ENCODE results near the gene FGF3.

FGF3 gene

DNA sequence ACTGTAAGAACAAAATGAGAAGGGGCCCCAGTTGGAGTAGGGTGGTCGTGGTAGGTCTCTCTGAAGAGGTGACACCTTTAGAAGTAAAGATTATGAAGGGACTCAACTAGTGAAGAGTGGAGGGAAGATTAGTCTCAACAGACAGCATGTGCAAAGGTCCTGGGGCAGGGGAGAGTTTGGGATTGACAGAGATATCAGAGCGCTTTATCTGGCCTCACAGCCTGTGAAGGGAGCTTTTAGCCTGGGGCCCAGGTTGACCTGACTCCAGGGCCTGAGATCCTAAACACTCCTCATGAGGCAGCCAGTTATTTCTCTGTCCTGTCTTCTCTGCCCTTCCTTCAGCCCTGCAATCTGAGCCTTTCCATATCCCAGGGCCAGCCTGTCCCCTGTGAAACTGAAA, 16.2 kb downstream of the FGF3 start:
- no peak for TF ChIP-seq CTCF (IDR thresholded peaks at IDR 0.05; ENCODE audit: low read depth, low read length)
- no peak overlapping the region for H3K4me3 ChIP-seq (ENCODE audit: low read depth, low read length)

DNA sequence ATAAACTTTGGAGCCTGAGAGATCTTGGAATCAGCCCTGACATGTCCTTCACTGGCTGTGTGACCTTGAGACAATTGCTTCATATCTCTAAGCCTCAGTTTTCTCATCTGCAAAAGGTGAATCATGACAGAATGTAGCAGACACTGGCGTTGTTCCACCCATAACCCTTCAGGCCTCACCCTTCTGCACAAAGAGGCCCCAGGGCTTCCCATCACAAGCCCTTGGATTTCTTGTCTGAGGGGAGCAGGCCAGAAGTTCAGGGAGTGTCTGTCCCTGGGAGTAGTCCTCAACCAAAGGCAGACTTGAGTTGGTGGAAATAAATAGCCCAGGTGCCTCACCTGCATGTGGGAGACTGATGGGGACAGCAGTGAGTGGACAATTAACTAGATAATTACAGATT, 16.6 kb downstream of the FGF3 start:
- H3K4me3 ChIP-seq (ENCODE audit: low read depth, low read length) = no peak overlapping the region
- TF ChIP-seq CTCF (IDR thresholded peaks at IDR 0.05; ENCODE audit: low read depth, low read length) = no peak

DNA sequence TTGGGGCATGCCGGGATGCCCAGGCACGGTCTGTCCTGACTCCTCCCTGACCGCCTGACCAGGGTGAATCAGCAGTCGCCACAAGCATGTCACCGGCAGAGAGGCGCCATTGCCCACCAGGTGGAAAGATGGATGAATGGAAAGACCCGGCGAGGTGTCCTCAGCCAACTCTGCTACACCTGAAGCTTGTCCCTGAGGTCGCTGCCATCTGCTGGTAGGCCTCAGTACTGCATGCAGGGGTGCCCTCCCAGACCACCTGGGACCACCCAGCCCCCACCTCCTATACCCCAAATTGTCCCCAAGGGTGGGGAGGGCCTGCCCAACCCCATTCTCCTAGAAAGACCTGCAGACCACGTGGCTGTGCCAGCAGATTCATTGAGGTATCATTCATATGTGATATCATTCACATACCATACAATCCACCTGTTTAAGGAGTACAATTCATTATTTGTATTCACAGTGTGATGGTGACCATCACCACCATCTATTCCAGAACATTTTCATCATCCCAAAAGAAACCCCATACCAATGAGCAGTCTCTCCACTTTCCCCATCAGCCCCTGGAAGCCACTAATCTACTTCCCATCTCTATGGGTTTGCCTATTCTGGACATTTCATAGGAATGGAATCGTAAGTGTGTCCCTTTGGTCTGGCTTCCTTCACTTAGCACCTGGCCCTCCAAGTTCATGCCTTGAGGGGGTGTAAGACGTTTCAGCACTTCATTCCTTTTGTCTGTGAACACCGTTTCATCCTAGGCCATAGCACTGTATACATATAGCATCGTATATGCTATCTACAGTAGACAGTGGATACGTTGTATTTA, 17.5 kb downstream of the FGF3 start:
- H3K4me3 ChIP-seq (ENCODE audit: low read depth, low read length) = no peak overlapping the region
- TF ChIP-seq CTCF (IDR thresholded peaks at IDR 0.05; ENCODE audit: low read depth, low read length) = peak; percentile 98

DNA sequence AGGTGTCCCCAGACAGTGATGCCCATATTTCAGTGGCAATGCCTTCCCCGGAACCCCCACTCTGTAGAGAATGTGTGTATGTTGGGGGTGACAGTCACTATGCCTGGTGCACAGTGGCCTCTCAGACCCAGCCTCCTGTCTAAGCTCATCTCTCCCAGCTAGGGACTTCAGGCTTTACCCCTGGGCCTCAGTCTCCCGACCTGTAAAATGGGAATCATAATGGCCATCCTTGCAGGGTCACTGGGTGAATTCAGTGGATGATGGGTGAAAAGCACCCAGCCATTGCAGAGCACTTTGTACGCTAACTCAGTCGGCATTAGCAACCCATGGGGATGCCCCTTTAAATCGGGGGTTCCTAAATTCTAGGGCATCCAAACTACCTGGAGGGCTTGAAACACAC, 18.9 kb downstream of the FGF3 start:
- no peak for TF ChIP-seq CTCF (IDR thresholded peaks at IDR 0.05; ENCODE audit: low read depth, low read length)
- no peak overlapping the region for H3K4me3 ChIP-seq (ENCODE audit: low read depth, low read length)

DNA sequence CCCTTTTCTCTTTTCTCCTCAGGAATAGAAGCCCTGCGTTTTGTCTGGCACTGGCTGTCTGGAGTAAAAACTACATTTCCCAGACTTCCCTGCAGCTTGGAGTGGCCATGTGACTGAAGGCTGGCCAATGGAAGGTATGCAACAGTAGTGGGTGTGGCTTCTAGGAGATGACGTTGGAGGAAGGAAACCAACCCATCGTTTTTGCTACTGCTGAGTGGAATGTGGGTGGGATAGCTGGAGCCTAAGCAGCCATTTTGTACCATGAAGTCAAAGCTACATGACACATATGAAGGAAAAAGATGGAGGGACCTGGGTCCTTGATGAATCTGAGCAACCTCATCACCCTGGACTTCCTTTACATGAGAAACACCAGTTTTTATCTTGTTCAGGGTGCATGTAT, 19.6 kb downstream of the FGF3 start:
- TF ChIP-seq CTCF (IDR thresholded peaks at IDR 0.05; ENCODE audit: low read depth, low read length) = no peak

GRCh38 chr11:69799097-69799496, 20.1 kb downstream of the FGF3 start:
- no peak for TF ChIP-seq CTCF (IDR thresholded peaks at IDR 0.05; ENCODE audit: low read depth, low read length)
- H3K4me3 ChIP-seq (ENCODE audit: low read depth, low read length) = no peak overlapping the region

More for the DNA sequence above, 19.6 kb downstream of the FGF3 start:
- no peak overlapping the region for H3K4me3 ChIP-seq (ENCODE audit: low read depth, low read length)

GRCh38 chr11:69797737-69798528, 21.3 kb downstream of the FGF3 start:
- no peak overlapping the region for H3K4me3 ChIP-seq (ENCODE audit: low read depth, low read length)
- no peak for TF ChIP-seq CTCF (IDR thresholded peaks at IDR 0.05; ENCODE audit: low read depth, low read length)
